D721Med (cell line): Measurements from ENCODE around the gene GPR21.

Experiments used
- DNase-seq: peaks from one replicate; pipeline ENCODE4 v3.0.0; 2011; ENCODE audit warnings: low spot score; ENCODE audit not compliant: insufficient read length
- FAIRE-seq: peaks from 2 replicates; lab custom pipeline; 2011; peaks lifted over from hg19 to GRCh38; lab: Jason Lieb, UNC
- CTCF ChIP-seq: IDR thresholded peaks from 2 replicates; pipeline ENCODE4 v1.5.1; 2012; ENCODE audit warnings: mild to moderate bottlenecking, control low read depth; ENCODE audit not compliant: insufficient read depth; ENCODE audit errors: missing control alignments

GPR21 gene

GRCh38 chr9:123083680-123084079, 50.2 kb downstream of the GPR21 start:
- no peak for FAIRE-seq
- no peak for TF ChIP-seq CTCF
- DNase-seq = no peak

GRCh38 chr9:123084256-123084655, 50.8 kb downstream of the GPR21 start:
- DNase-seq (no peak), FAIRE-seq (no peak)
- no peak for TF ChIP-seq CTCF
